T-cell (primary cell): ENCODE results near the gene SDC1. TPM values are rescaled to one million over a fixed set of nuclear protein-coding genes. Genes with fewer than 3 reads are reported as not detected.

ENCODE experiments used
- ATAC-seq, 4 experiments: fragments of 200-7000 bp in 3 of 4; fragments of 150-1000 bp in 1 of 4; cut with Tn5 transposase; replicated peaks in 1 of 4; 1 replicate in 3 of 4; 2 replicates in 1 of 4; pipeline ENCODE4 v1.10.0; 2021; ENCODE audit warnings: moderate library complexity in 3 of 4, mild to moderate bottlenecking in 2 of 4, moderate number of reproducible peaks in 1 of 4
- CTCF ChIA-PET, 2 donors: fragments of 300-600 bp; sonication (Branson Sonifier 250); formaldehyde crosslinking; loops; one replicate each; lab custom pipeline; 2022; ENCODE audit warnings: antibody characterized with exemption in 2 of 2; lab: Charles Lee
- POLR2A ChIA-PET, 2 donors: fragments of 300-600 bp; sonication (Branson Sonifier 250); formaldehyde crosslinking; loops; one replicate each; lab custom pipeline; 2022; ENCODE audit warnings: antibody characterized with exemption in 2 of 2; lab: Charles Lee
- DNase-seq, 35 experiments: peaks; one replicate each; pipeline versions ENCODE4 v3.0.0 to v3.0.0-alpha.2; 2013 to 2023
- H3K27ac ChIP-seq: one replicate; pipeline ENCODE4 v1.5.1; 2013; ENCODE audit warnings: low read length
- H3K27me3 ChIP-seq, 2 experiments: replicated peaks in 1 of 2; 1 replicate in 1 of 2; 2 replicates in 1 of 2; pipeline versions ENCODE4 v1.6.1 to v1.7.0; 2013; ENCODE audit warnings: low read length in 1 of 2, mixed read lengths in 1 of 2; ENCODE audit not compliant: control insufficient read depth in 2 of 2, insufficient read depth in 2 of 2; ENCODE audit errors: extremely low read depth in 1 of 2
- H3K36me3 ChIP-seq, 2 donors: 1 replicate in 1 of 2; 2 replicates in 1 of 2; pipeline versions ENCODE4 v1.6.1 to v1.7.0; 2013; ENCODE audit warnings: low read length in 1 of 2; ENCODE audit not compliant: control insufficient read depth in 2 of 2, insufficient read depth in 1 of 2; ENCODE audit errors: extremely low read depth in 1 of 2
- H3K4me1 ChIP-seq, 2 experiments: 1 replicate in 1 of 2; 2 replicates in 1 of 2; pipeline versions ENCODE4 v1.6.1 to v1.7.0; 2013; ENCODE audit warnings: low read length in 2 of 2, mixed read lengths in 1 of 2; ENCODE audit not compliant: insufficient read depth in 2 of 2, control insufficient read depth in 1 of 2; ENCODE audit errors: extremely low read depth in 1 of 2
- H3K4me3 ChIP-seq, 2 donors: 1 replicate in 1 of 2; 2 replicates in 1 of 2; pipeline versions ENCODE4 v1.5.1 to v1.7.0; 2013; ENCODE audit warnings: mild to moderate bottlenecking in 2 of 2, low read length in 1 of 2, moderate library complexity in 1 of 2; ENCODE audit not compliant: control insufficient read depth in 1 of 2; ENCODE audit errors: extremely low read depth in 1 of 2
- H3K9me3 ChIP-seq: 2 replicates; pipeline ENCODE4 v1.7.0; 2013
- H3K27ac Mint-ChIP-seq, 2 donors: one replicate each; pipeline ENCODE4 v1.8.0; 2020 to 2021; ENCODE audit warnings: mild to moderate bottlenecking in 2 of 2, mixed read lengths in 2 of 2
- H3K27me3 Mint-ChIP-seq, 2 donors: one replicate each; pipeline ENCODE4 v1.8.0; 2021 to 2022; ENCODE audit warnings: mixed read lengths in 2 of 2
- H3K36me3 Mint-ChIP-seq: one replicate; pipeline ENCODE4 v1.8.0; 2021; ENCODE audit warnings: mixed read lengths
- H3K4me1 Mint-ChIP-seq, 3 donors: one replicate each; pipeline ENCODE4 v1.8.0; 2020 to 2022; ENCODE audit warnings: mixed read lengths in 3 of 3, mild to moderate bottlenecking in 1 of 3
- H3K4me3 Mint-ChIP-seq, 3 donors: one replicate each; pipeline ENCODE4 v1.8.0; 2020 to 2022; ENCODE audit warnings: mild to moderate bottlenecking in 3 of 3, mixed read lengths in 3 of 3, moderate library complexity in 3 of 3
- H3K9me3 Mint-ChIP-seq, 3 donors: one replicate each; pipeline ENCODE4 v1.8.0; 2020 to 2022; ENCODE audit warnings: mixed read lengths in 3 of 3
- WGBS: methylation state at CpG from one replicate; pipeline ENCODE4 v1.1.5; 2013; ENCODE audit warnings: missing lambda C conversion rate; ENCODE audit not compliant: insufficient coverage; 5-methylcytosine and 5-hydroxymethylcytosine counted together
- total RNA-seq, 35 experiments: library from RNA in 6 of 35; stranded (reverse) in 6 of 35; fragments of 120-200 nt in 1 of 35; gene quantifications; one replicate each; pipeline versions ENCODE4 v1.2.1 to v1.2.4 and lab custom pipeline; 2013 to 2026

SDC1 gene
- total RNA-seq, 5 donors from 2014 or later (not counting 1 experiment from before 2014, with no cell fraction given), result 0.82 to 1.2 (median 0.99) TPM; not detected in 2

GRCh38 chr2:20225294-20226151 lies 593 bp upstream of the SDC1 start:
- peak; percentile 39 to 55 (median 48) for ATAC-seq
- peak overlapping the region; percentile 41 to 66 (median 51) for H3K4me3 Mint-ChIP-seq

GRCh38 chr2:20224164-20224715 lies 690 bp downstream of the SDC1 start:
- no peak overlapping the region for H3K27ac Mint-ChIP-seq
- ChIA-PET POLR2A (no interaction called here), CTCF (no interaction called here)
- H3K27me3 Mint-ChIP-seq, result peaks cover 45 to 68% of the 10 kb centered on the region in 2 donors
- peak in 1 of 4 experiments; percentile 19 for ATAC-seq
- no peak for DNase-seq
- Histone ChIP-seq H3K4me1 (peaks cover 0 to 21% of the 10 kb centered on the region in 2 experiments), H3K27me3 (peaks cover 9 to 63% of the 10 kb centered on the region in 2 experiments), H3K36me3 (no peaks in the 10 kb centered on the region), H3K4me3 (peak overlapping the region in 1 of 2 donors; percentile 70), H3K9me3 (no peaks in the 10 kb centered on the region), H3K27ac (no peak overlapping the region)
- no peaks in the 10 kb centered on the region for H3K9me3 Mint-ChIP-seq
- under 1% methylated on average over 64 of the region's 70 CpGs for WGBS
- H3K4me3 Mint-ChIP-seq, result no peak overlapping the region
- H3K36me3 Mint-ChIP-seq, result no peaks in the 10 kb centered on the region
- H3K4me1 Mint-ChIP-seq, result peaks cover 0 to 12% (median 10%) of the 10 kb centered on the region in 3 donors

More at GRCh38 chr2:20225294-20226151, 593 bp upstream of the SDC1 start:
- Histone ChIP-seq H3K27ac (no peak overlapping the region), H3K27me3 (peaks cover 9 to 57% of the 10 kb centered on the region in 2 experiments), H3K4me1 (peaks cover 0 to 21% of the 10 kb centered on the region in 2 experiments), H3K9me3 (no peaks in the 10 kb centered on the region), H3K4me3 (peak overlapping the region in 1 of 2 donors; percentile 19), H3K36me3 (no peaks in the 10 kb centered on the region)
- ChIA-PET POLR2A (no interaction called here), CTCF (no interaction called here)
- H3K36me3 Mint-ChIP-seq, result no peaks in the 10 kb centered on the region
- no peaks in the 10 kb centered on the region for H3K9me3 Mint-ChIP-seq
- WGBS, result 8% methylated on average over 63 of the region's 66 CpGs
- H3K4me1 Mint-ChIP-seq, result peaks cover 0 to 12% (median 10%) of the 10 kb centered on the region in 3 donors
- peaks cover 42 to 64% of the 10 kb centered on the region in 2 donors for H3K27me3 Mint-ChIP-seq
- H3K27ac Mint-ChIP-seq, result no peak overlapping the region
- peak in 8 of 35 experiments; percentile 4 to 21 (median 12) for DNase-seq

GRCh38 chr2:20223407-20224163 lies 1.3 kb downstream of the SDC1 start:
- 1% methylated on average over 65 of the region's 66 CpGs for WGBS
- no peak overlapping the region for H3K27ac ChIP-seq
- Mint-ChIP-seq H3K4me3 (no peak overlapping the region), H3K27me3 (peaks cover 42 to 65% of the 10 kb centered on the region in 2 donors), H3K9me3 (no peaks in the 10 kb centered on the region), H3K27ac (no peak overlapping the region), H3K4me1 (peaks cover 0 to 12% (median 10%) of the 10 kb centered on the region in 3 donors), H3K36me3 (no peaks in the 10 kb centered on the region)
- ATAC-seq (peak in 2 of 4 experiments; percentile 9 to 18), DNase-seq (no peak)
- no peaks in the 10 kb centered on the region for H3K36me3 ChIP-seq
- peak overlapping the region in 1 of 2 donors; percentile 70 for H3K4me3 ChIP-seq
- ChIA-PET POLR2A (no interaction called here), CTCF (no interaction called here)
- peaks cover 9 to 70% of the 10 kb centered on the region in 2 experiments for H3K27me3 ChIP-seq
- no peaks in the 10 kb centered on the region for H3K9me3 ChIP-seq
- peaks cover 0 to 21% of the 10 kb centered on the region in 2 experiments for H3K4me1 ChIP-seq

- CTCF ChIA-PET, result no interaction called here
- H3K4me3 Mint-ChIP-seq, result peak overlapping the region; percentile 13 to 56 (median 53)
Observed at GRCh38 chr2:20222769-20223406, 2.0 kb downstream of the SDC1 start.

GRCh38 chr2:20222014-20222768 lies 2.7 kb downstream of the SDC1 start:
- Mint-ChIP-seq H3K4me3 (peak overlapping the region in 2 of 3 donors; percentile 13 to 53), H3K27me3 (peaks cover 35 to 56% of the 10 kb centered on the region in 2 donors), H3K27ac (peak overlapping the region in 1 of 2 donors; percentile 17), H3K9me3 (no peaks in the 10 kb centered on the region), H3K36me3 (no peaks in the 10 kb centered on the region), H3K4me1 (peaks cover 0 to 12% (median 10%) of the 10 kb centered on the region in 3 donors)
- ChIA-PET CTCF (interaction anchor here in 1 of 2 donors (0.8 kb wide), 1 partner anchor 8 kb away, joined by 3 read pairs; no protein-coding TSS in a partner anchor), POLR2A (no interaction called here)
- Histone ChIP-seq H3K27ac (no peak overlapping the region), H3K36me3 (no peaks in the 10 kb centered on the region), H3K9me3 (no peaks in the 10 kb centered on the region), H3K4me1 (peaks cover 0 to 21% of the 10 kb centered on the region in 2 experiments), H3K4me3 (no peak overlapping the region), H3K27me3 (peaks cover 6 to 77% of the 10 kb centered on the region in 2 experiments)
- no peak for DNase-seq
- 80% methylated on average over 1 of the region's 1 CpG for WGBS
- no peak for ATAC-seq

More at GRCh38 chr2:20222769-20223406, 2.0 kb downstream of the SDC1 start:
- H3K9me3 Mint-ChIP-seq, result no peaks in the 10 kb centered on the region
- no peaks in the 10 kb centered on the region for H3K9me3 ChIP-seq
- DNase-seq (no peak), ATAC-seq (no peak)
- H3K27me3 ChIP-seq, result peaks cover 9 to 73% of the 10 kb centered on the region in 2 experiments
- WGBS, result 55% methylated on average over 15 of the region's 21 CpGs
- POLR2A ChIA-PET, result no interaction called here
- no peaks in the 10 kb centered on the region for H3K36me3 Mint-ChIP-seq
- no peaks in the 10 kb centered on the region for H3K36me3 ChIP-seq
- H3K4me3 ChIP-seq, result no peak overlapping the region
- peaks cover 42 to 62% of the 10 kb centered on the region in 2 donors for H3K27me3 Mint-ChIP-seq
- no peak overlapping the region for H3K27ac ChIP-seq
- H3K4me1 Mint-ChIP-seq, result peaks cover 0 to 12% (median 10%) of the 10 kb centered on the region in 3 donors
- H3K27ac Mint-ChIP-seq, result no peak overlapping the region
- peaks cover 0 to 21% of the 10 kb centered on the region in 2 experiments for H3K4me1 ChIP-seq
